ENCODE measurements around the gene GPR146.

- TF ChIP-seq CTCF (IDR thresholded peaks at IDR 0.05; ENCODE audit: poor library complexity) (no peak), EZH2 (IDR thresholded peaks at IDR 0.05; ENCODE audit: borderline replicate concordance) (no peak), EZH2phosphoT487 (IDR thresholded peaks at IDR 0.05; ENCODE audit: low read depth, severe bottlenecking, unreplicated experiment) (no peak)
Observed at GRCh38 chr7:1073142-1073977, 29.0 kb downstream of the GPR146 start.
